Epithelial cell of proximal tubule (primary cell): ENCODE results near the gene CNPY1. TPM values are rescaled to one million over a fixed set of nuclear protein-coding genes. Genes with fewer than 3 reads are reported as not detected.

Source experiments
- DNase-seq: peaks from one replicate; pipeline ENCODE4 v3.0.0-alpha.2; 2011; ENCODE audit warnings: low read depth
- H3K4me3 ChIP-seq: 2 replicates; pipeline ENCODE4 v1.5.1; 2011; ENCODE audit warnings: low read depth, mild to moderate bottlenecking, low read length
- CTCF ChIP-seq: conservative IDR thresholded peaks from 2 replicates; pipeline ENCODE4 v1.5.1; 2012; ENCODE audit warnings: low read depth, mild to moderate bottlenecking, low read length
- total RNA-seq: library from RNA; depleted of rRNA; stranded (reverse); fragments of >200 nt; gene quantifications from 2 replicates; pipeline ENCODE4 v1.2.3, GENCODE V29; 2015

Gene CNPY1
- total RNA-seq, 1 donor from 2014 or later, result not detected

- DNase-seq, result no peak
- no peak overlapping the region for H3K4me3 ChIP-seq
- TF ChIP-seq CTCF, result no peak
Observed at GRCh38 chr7:155494551-155494950, 51.8 kb downstream of the CNPY1 start.

- TF ChIP-seq CTCF, result no peak
Observed at GRCh38 chr7:155493744-155494538, 52.4 kb downstream of the CNPY1 start.

GRCh38 chr7:155491812-155492211, 54.5 kb downstream of the CNPY1 start:
- DNase-seq, result no peak
- no peak overlapping the region for H3K4me3 ChIP-seq
- TF ChIP-seq CTCF, result no peak

More at GRCh38 chr7:155493744-155494538, 52.4 kb downstream of the CNPY1 start:
- no peak overlapping the region for H3K4me3 ChIP-seq
- DNase-seq, result no peak

- DNase-seq, result no peak
- no peak for TF ChIP-seq CTCF
Observed at GRCh38 chr7:155490697-155491628, 55.4 kb downstream of the CNPY1 start.

GRCh38 chr7:155489862-155490696, 56.3 kb downstream of the CNPY1 start:
- H3K4me3 ChIP-seq, result peak overlapping the region; percentile 59
- DNase-seq, result no peak
- TF ChIP-seq CTCF, result no peak

More at GRCh38 chr7:155490697-155491628, 55.4 kb downstream of the CNPY1 start:
- peak overlapping the region; percentile 59 for H3K4me3 ChIP-seq

GRCh38 chr7:155489158-155489840, 57.1 kb downstream of the CNPY1 start:
- no peak for TF ChIP-seq CTCF
- H3K4me3 ChIP-seq, result no peak overlapping the region
- no peak for DNase-seq
